DMS53 (cell line): ENCODE results near the gene ORMDL2.
"Not testable (repeated sequence)": the region's sequence is repeated elsewhere in the genome, so short reads cannot be mapped to it uniquely, and the experiment has no call there.

Source experiments
- DNase-seq: peaks from one replicate; lab custom pipeline; 2025; lab: John Stamatoyannopoulos, UW

The ORMDL2 gene

GRCh38 chr12:55852740-55853139 is 34.9 kb downstream of the ORMDL2 start:
- no peak for DNase-seq

GRCh38 chr12:55861396-55861795 is 43.6 kb downstream of the ORMDL2 start:
- DNase-seq, result no peak

- no peak for DNase-seq
Measured at GRCh38 chr12:55861871-55862270, 44.0 kb downstream of the ORMDL2 start.

- no peak for DNase-seq
Measured at GRCh38 chr12:55862286-55862685, 44.4 kb downstream of the ORMDL2 start.

- DNase-seq, result not testable (repeated sequence)
Measured at GRCh38 chr12:55862931-55863330, 45.1 kb downstream of the ORMDL2 start.

GRCh38 chr12:55865327-55865726 is 47.5 kb downstream of the ORMDL2 start:
- no peak for DNase-seq

GRCh38 chr12:55866454-55867004 is 48.7 kb downstream of the ORMDL2 start:
- not testable (repeated sequence) for DNase-seq
